SKM-1 (cell line): Measurements from ENCODE around the gene MEX3A.

Experiments used
- DNase-seq: peaks from one replicate; lab custom pipeline; 2025; ENCODE audit not compliant: unreplicated experiment; lab: John Stamatoyannopoulos, UW

MEX3A gene

DNA sequence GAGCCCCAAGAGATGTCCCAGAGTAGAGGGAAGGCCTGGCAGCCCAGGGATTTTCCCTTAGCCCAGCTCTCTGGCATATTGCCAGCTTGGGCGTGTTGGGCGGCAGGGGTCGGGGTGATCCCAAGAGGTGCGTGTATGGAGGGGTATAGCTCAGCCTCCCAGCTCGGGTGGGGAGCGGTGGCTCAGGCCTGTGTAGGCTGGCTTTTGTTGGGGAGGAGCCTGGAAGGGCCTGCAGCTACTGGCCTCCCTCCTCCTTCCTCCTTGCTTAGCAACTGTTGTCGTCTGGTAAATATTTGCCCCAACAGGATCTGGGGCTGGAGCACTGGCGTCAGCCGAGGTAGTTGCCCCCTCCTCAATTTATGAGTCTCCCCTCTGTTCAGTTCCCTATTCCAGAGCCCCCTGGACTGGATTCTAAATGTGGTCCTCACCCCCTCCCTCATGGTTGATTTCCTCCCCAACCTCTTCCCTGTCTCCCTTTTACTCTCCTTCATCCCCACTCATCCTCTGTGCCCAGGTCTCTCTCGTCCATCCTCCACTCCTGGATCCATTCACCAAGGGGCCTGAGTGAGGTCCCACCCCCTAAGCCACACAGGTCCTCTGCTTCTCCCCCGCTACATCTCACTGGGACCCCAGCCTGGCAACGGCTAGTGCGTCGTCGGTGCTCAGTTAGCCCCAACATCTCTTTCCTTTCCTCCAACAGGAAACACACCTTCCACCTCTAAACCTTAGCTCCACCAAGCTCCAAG, 22.0 kb upstream of the MEX3A start:
- DNase-seq = no peak

DNA sequence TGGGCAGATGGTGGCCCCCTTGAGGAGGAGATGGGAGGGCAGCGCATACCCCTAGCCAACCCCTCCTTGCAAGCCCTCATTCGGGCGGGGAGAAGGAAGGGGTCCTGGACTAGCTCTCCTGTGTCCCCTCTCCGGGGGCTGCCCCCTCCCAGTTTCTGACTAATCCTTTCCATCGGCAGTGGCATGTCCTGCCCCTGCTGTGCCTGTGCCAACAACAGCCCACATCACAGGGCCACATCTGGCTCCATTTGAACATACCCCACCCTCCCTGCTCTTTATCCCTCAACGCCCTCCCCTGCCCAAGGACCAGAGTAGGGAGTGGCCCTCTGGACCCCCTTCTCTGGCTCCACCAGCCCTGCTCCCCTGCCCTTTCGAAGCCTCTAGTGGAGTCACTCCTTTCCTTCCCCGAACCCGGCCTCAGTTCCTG, 21.3 kb upstream of the MEX3A start:
- no peak for DNase-seq

DNA sequence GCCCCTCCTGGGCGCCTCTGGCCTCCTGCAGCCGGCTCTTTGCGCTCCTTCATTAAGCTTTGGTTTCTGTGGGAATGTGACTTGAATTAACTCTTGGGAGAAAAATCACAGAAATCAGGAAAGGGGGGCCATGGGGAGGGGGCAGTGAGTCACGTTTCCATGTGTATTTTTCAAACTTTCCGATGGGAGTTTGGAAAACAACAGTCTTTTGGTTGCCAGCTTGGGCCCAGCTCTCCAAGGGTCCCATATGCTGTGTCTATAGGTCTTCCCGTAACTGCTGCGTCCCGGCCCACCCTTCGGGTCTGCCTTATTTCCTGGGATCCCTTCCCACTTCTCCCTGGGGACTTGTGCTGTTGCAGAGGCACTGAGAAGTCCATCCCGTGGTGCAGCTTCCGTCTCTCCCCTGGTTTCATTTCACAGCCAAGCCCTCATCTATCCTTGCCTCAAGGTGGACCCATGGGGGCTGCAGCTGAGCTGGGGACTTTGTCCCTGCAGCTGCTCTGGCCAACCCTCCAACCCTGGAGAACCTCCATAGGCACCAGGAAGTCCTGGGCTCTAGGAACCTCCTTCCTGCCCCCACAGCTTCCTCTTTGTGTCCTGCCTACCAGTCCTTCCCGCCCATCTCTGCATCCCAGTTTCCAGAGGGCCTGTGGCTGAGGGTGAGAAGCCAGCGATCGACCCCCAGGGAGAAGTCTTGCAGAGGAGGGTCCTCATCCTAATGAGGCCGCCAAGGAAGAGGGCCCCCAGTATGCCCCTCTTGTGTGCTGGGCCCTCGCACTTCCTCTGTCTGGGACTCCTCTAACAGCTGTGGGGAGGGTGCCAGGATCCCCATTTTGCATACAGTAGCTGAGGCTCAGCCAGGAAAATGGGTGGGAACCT, 20.6 kb upstream of the MEX3A start:
- DNase-seq = peak; percentile 31

DNA sequence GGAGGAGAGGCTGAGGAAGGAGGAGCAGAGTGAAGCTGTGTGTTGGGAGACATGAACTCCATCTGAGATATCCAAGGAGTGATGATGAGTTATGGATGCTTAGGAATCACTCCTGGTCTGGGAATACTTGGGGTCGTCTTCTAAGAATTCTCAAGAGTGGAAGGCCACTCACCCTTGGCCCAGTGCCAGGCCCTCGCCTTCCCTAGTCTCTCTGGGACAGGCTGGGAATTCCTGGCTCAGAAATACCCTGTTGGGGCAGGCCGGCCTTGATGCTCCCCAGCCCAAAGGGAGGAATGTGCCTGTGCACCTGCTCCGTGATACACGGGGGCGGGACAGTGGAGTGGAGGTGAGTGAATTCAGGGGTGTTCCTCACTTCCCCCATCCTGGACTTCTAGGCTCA, 19.6 kb upstream of the MEX3A start:
- no peak for DNase-seq

DNA sequence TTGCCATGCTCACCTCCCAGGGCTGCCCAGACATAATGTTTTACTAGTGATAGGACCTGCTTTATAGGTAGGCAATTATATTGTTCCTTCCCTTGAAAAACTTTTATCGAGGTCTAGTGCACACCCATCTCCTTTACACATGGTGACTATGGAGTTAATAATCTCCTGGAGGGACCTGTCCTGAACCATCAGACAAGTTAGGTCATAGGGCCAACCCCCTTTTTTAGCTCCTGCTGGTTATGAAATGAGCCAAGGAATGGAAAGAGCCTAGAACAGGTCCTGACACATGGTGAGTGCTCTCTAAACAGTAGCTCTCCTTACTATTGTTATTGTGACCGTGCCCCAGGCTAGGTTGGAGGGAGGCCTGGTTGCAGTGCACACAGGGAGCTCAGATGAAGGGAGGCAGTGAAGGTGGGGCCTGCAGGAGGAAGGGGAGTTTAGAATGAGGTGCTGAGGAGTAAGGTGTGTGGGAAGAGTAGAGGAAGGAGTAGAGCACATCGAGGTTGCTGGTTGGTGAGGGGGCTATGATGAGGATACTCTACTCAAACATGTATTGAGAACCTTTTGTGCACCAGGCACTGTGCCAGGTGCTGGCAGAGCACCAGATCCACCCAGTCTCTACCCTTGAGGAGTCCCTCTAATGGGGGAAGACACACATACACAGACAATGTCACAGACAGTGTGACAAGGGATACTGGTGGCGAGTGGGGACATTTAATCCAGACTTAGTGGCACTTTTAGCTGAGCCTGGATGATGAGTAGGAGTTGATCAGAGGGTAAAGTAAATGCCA, 18.1 kb upstream of the MEX3A start:
- DNase-seq = no peak

DNA sequence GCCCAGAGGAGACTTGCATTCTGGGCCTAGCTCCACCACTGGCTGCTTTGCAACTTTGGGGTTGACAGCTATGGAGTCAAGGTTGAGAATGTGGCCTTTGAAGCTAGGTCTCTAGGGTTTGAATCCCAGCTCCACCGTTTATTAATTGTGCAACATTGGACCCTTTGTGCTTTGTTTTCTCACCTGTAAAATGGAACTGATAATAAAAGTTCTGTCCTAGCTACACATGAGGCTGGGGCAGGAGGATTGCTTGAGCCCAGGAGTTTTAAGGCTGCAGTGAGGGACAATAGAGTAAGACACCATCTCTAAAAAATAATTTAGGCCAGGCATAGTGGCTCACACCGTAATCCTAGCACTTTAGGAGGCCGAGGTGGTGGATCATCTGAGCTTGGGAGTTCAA, 17.0 kb upstream of the MEX3A start:
- no peak for DNase-seq

DNA sequence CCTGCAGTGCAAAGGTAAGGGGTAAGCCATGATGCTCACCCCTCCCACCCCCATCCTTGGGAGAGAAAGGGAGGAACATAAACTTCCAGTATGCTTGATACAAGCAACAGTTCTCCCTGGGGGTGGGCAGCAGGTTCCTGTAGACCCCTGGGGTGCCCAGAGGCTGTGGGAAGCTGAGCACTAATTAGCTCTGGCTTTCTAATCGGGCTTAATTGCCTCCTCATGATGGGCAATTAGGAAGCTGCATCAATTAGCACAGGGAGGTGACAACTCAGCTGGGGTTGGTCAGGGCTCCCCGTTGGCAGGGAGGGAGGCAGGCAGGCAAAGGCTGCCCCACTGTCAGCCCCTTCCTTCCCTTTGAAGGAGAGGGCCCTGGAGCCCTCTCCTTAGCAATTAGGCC, 16.5 kb upstream of the MEX3A start:
- no peak for DNase-seq

DNA sequence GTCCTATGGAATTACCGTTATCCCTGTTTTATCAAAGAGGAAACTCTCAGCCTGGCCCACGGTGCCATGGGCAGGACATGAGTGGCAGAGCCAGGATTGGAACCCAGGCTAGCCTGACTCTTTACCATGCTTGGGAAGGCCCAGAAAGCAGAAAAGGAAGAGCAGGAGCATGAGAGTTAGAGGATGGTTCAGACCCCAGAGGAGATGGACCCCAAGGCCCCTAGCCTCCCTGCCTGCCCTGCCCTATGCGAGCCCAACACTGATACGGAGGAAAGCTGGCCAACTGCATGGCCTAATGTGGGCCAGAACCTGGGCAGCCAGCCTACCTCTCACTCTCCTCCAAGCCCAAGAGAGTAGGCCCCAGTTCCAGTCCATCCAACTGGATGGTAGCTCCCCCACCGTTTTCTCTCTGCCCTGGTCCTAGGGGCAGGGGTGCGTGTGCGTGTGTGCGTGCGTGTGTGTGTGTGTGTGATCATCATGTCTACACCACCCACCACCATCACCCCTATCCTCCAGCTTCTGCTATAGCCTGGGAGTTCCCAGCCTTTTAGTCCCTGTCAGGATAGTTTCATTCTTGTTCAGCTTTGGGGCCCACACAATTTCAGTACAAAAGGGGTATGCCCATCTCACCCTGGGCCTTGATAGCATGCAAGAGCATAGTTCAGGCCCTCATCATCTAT, 15.4 kb upstream of the MEX3A start:
- no peak for DNase-seq

DNA sequence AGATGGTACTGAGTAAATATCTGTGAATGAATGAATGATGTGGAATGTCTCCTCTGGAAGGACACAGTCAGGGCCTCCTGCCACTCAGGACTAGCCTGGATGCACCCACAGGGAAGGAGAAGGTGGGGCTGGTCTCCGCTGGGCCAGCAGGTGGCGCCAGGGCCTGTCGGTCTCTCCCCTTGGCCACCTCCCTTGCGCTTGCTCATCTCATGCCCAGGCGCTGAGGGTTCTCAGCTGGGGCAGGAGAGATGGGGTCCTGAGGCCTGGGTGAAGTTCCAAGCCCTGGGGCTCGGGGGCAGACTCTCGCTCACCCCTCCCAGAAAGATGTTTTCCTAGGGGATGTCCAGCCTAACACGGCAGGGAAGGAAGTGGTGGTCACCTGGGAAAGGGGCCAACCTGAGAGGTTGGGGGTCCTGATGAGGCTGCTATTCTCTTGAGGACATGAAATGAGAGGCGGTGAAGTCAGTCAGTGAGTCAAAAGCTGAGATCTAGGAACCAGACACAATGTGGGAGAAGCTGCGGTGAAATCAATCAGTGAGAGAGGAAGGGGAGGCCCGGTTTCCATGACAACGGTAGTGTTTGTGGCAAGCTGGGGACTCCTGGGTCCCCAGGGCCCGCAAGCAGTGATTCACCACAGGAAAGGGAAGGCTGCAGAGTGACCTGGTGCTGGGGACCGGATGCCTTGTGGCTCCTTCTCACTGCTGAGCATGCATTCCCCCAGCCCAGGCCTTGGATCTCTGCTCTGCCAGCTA, 14.6 kb upstream of the MEX3A start:
- peak; percentile 80 for DNase-seq

DNA sequence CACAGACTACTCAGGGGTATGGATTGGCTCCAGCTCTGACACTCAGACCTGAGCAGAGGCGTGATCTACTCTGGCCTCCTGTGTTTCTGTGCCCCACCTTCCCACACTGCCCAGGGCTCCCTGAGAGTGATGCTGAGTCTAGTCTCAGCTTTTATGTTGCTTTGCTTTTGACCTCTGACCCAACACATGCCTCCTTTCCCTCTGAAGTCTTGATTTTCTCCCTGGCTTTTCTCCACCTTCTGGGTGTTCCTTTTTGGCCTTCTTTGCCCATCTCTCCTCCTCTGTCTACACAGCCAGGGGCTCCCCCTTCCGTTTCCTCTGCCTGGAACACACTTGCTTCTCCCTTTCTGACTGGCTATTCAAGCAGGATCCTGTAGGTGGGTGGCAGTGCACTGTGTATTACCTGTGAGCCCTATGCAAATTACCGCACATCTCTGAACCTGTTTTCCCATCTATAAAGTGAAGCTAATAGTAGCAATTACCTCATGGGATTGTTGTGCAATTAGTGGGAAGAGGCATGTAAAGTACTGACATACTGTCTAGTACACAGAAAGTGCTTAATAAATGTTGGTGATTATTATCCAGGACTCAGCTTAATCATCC, 13.7 kb upstream of the MEX3A start:
- no peak for DNase-seq

DNA sequence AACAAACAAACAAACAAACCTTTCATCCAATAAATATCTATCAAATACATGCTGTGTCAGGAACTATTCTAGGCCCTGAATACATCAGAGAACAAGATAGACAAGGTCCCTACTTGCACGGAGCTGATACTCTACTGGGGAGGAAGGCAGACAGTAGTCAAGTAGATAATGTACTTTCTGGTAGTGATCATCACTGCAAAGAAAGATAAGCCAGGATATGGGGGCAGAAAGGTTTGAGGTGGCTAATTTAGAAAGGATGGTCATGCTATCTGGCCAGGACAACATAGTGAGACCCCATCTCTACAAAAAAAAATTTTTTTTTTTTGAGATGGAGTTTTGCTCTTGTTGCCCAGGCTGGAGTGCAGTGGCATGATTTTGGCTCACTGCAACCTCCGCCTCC, 9.3 kb upstream of the MEX3A start:
- no peak for DNase-seq

DNA sequence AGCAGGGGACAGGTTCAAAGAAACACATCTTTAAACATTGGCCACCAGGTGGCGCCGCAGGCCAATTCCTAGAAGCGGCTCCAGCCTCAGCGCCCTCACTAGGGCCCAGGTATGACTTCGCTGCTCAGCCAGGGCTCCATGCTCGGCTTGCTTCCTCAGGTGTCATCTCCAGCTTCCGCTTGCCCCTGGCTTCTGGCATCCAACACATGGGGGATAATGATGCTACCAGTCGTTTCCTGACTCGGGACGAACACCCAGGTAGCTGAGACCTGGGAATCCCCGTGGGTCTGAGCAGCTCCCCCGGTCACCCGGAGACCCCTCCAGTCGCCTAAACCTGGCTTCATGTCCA, 8.5 kb upstream of the MEX3A start:
- DNase-seq = peak; percentile 81

DNA sequence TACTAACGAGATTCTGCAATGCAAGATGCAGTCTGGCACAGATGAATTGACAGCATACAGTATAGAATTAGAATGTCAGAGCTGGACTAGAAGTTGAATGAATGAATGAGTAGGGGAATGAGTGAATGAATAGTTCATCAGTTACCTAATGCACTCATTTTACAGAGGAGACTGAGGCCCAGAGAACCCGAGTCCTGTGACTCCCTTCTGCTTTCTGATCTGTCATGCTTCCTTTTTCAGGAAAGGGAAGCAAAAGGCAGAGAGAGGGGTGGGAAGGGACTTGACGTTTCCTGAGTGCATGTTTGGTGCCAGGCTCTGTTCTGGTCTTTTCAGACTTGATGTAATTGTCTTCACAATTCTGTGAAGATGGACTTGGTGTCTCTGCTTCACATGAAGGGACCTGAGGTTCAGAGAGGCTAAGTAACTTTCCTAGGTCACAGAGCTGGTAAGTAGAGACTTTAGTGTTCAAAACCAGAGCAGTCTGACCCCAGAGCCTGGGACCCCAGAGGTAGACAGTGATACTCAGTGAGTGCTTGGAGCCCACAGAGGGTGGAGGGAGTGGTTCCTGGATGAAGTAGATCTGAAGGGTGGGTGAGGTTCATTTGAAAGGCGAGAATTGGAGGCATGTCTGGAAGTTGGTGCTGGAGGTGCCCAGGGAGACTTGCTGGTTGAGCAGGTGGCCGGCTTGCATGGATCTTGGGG, 8.0 kb upstream of the MEX3A start:
- no peak for DNase-seq

DNA sequence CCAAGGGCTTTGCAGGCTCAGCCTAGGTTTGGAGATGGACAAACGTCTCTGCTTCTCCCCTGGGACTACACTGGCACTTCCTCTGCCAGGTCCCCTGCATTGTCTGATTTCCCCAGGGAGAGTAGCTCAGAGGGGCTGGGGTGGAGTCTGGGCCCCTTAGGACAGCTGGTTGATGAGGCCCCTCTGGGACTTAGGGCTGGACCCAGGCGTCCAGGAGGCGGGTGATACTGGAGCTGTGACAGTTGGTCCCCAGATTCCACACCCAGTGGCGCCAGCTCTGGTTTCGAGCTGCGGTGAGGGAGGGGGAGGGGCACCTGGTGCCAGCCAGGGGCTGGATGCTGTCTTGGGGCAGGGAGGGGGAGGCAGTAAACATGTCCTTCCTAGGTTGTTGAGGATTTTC, 7.4 kb upstream of the MEX3A start:
- no peak for DNase-seq

DNA sequence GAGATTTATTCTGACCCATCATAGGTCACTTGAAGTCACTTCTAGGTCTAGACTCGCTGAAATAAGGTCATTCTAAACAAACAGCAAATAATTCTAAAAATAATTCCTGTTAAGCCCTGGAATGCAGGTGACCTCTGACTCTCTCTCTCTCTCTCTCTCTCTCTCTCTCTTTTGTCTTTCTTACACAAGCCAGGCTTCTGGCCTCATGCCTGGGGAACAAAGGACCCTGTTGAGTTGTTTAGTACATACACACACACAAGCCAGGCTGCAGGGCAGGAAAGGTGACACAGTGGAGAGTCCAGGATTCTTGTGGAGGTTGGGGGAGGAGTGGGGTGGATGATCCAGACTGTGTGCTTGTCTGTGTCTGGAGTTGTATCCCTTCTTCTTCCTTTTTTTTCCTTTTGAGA, 4.0 kb upstream of the MEX3A start:
- DNase-seq = no peak

DNA sequence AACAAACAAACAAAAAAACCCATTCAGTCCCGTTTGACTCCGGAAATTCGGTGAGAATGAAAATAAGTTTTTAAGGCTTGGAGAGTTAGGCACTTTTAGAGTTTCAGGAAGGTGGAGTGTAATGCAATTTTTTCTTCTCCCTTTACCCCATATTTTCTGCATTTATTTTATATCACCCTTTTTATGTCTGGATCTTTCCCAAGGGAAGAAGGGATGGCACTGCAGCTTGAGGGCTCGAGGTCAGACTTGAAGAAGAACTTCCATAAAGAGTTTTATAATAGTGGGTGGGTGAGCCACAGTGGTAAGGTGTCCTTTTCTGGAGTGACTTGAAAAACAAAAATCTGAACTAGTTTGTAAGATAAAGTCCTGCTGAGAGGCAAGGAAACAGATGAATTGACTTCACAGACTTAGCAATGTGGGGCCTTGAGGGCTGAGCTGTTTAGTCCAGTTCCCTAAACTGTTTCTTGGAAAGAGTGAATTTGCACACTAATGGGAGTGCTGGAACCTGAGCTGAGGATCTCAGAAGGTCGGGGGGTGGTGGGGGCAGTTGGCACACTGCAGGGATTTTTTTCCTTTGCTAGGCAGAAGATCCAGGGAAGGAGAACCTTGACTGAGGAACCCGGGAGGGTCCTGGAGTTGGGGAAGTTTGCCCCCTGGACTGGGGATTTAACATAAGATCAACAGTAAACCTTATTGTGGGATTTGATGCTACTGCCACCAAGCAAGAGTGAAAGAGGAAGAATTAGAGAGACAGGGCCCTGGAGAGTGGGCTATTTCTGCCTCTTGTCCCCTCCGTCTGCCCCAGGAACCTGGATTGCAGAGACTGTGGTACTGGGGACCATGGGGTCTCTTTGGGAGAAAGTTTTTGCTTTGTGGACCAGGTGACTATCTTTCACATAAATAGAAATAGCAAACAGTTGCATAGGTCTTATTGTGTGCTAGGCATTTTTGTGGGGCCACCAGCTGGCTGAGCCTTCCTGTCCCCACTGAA, 1.8 kb upstream of the MEX3A start:
- no peak for DNase-seq

DNA sequence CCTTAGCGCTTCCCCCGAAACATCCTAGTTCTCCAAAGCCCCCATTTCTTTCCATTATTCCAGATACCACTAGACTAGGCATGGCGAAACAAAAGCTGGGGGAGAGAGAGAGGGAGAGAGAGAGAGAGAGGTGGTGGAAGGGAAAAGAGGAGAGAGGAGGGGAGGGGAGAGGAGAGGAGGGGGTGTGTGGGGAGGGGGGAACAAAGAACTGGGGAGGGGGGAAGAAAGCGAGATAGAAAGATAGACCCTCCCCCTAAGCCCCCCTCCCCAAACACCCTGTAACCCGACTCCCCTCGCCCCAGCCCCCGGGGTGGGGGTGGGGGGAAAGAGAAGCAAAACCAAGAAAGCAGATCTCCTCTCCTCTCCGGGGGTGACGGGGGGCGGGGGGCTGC, 352 bp downstream of the MEX3A start:
- no peak for DNase-seq

DNA sequence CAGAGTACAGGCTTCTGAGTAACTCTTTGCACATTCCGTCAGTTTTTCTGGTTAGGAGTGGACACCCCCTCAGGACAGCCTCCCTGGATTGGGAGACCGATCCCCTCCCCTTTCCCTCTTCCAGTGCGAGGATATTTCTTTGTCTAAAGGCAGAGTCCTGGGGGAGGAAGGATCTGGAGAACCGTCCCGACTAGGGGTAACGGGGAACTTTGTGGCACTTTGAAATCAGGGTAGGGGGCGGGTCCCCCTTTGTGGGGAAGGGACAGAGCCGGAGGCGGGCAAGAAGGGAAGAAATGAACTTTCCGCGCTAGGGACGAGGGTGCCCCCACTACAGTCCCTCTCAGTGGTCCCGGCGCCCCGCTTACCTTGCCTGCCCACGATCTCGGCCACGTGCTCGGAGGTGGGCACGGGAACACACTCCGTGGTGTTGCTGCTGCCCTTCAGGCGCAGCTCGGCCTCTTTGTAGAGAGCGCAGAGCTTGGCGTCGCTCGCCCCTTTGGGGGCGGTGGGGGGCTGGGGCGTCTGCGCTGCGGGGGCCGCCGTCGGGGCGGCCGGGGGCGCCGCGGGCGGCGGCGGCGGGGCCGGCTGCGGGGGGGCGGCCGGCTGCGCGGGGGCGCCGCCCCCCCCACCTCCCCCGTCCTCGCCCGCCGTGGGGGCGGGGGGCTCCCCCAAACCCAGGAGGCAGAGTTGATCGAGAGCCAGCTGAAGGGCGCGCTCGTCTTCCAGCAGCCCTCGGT, 917 bp downstream of the MEX3A start:
- no peak for DNase-seq
